ENCODE data around the gene TSEN2. TPM values are rescaled to one million over a fixed set of nuclear protein-coding genes. Genes with fewer than 3 reads are reported as not detected.

TSEN2 gene
- total RNA-seq, 1 donor from 2014 or later, result 11.4 TPM

- DNase-seq (ENCODE audit: low read depth), result no peak
- Histone ChIP-seq H3K4me3 (ENCODE audit: low read depth, low read length) (peak overlapping the region; percentile 65), H3K27me3 (ENCODE audit: control insufficient read depth, insufficient read depth, low read length) (no peaks in the 10 kb centered on the region), H3K36me3 (ENCODE audit: control insufficient read depth, insufficient read depth, low read length) (no peaks in the 10 kb centered on the region)
- TF ChIP-seq CTCF (IDR thresholded peaks at IDR 0.05; ENCODE audit: insufficient read depth, low read length, poor library complexity, severe bottlenecking), result no peak
These were observed 445 bp upstream of the TSEN2 start for GRCh38 chr3:12483872-12484197.

- TF ChIP-seq CTCF (IDR thresholded peaks at IDR 0.05; ENCODE audit: insufficient read depth, low read length, poor library complexity, severe bottlenecking), result no peak
These were observed 675 bp downstream of the TSEN2 start for GRCh38 chr3:12484983-12485327.

GRCh38 chr3:12486001-12486400 lies 1.7 kb downstream of the TSEN2 start:
- Histone ChIP-seq H3K4me3 (ENCODE audit: low read depth, low read length) (no peak overlapping the region), H3K36me3 (ENCODE audit: control insufficient read depth, insufficient read depth, low read length) (no peaks in the 10 kb centered on the region), H3K27me3 (ENCODE audit: control insufficient read depth, insufficient read depth, low read length) (no peaks in the 10 kb centered on the region)
- TF ChIP-seq CTCF (IDR thresholded peaks at IDR 0.05; ENCODE audit: insufficient read depth, low read length, poor library complexity, severe bottlenecking), result no peak
- DNase-seq (ENCODE audit: low read depth), result no peak

More at GRCh38 chr3:12484983-12485327, 675 bp downstream of the TSEN2 start:
- peak overlapping the region; percentile 65 for H3K4me3 ChIP-seq (ENCODE audit: low read depth, low read length)
- H3K27me3 ChIP-seq (ENCODE audit: control insufficient read depth, insufficient read depth, low read length), result no peaks in the 10 kb centered on the region
- no peaks in the 10 kb centered on the region for H3K36me3 ChIP-seq (ENCODE audit: control insufficient read depth, insufficient read depth, low read length)
- no peak for DNase-seq (ENCODE audit: low read depth)

- Histone ChIP-seq H3K36me3 (ENCODE audit: control insufficient read depth, insufficient read depth, low read length) (no peaks in the 10 kb centered on the region), H3K4me3 (ENCODE audit: low read depth, low read length) (no peak overlapping the region), H3K27me3 (ENCODE audit: control insufficient read depth, insufficient read depth, low read length) (no peaks in the 10 kb centered on the region)
- TF ChIP-seq CTCF (IDR thresholded peaks at IDR 0.05; ENCODE audit: insufficient read depth, low read length, poor library complexity, severe bottlenecking), result no peak
- no peak for DNase-seq (ENCODE audit: low read depth)
These were observed 2.6 kb downstream of the TSEN2 start for GRCh38 chr3:12486916-12487315.

GRCh38 chr3:12487336-12487735 lies 3.1 kb downstream of the TSEN2 start:
- Histone ChIP-seq H3K36me3 (ENCODE audit: control insufficient read depth, insufficient read depth, low read length) (no peaks in the 10 kb centered on the region), H3K27me3 (ENCODE audit: control insufficient read depth, insufficient read depth, low read length) (no peaks in the 10 kb centered on the region), H3K4me3 (ENCODE audit: low read depth, low read length) (no peak overlapping the region)
- no peak for TF ChIP-seq CTCF (IDR thresholded peaks at IDR 0.05; ENCODE audit: insufficient read depth, low read length, poor library complexity, severe bottlenecking)
- no peak for DNase-seq (ENCODE audit: low read depth)

- no peaks in the 10 kb centered on the region for H3K27me3 ChIP-seq (ENCODE audit: control insufficient read depth, insufficient read depth, low read length)
- H3K36me3 ChIP-seq (ENCODE audit: control insufficient read depth, insufficient read depth, low read length), result no peaks in the 10 kb centered on the region
- no peak overlapping the region for H3K4me3 ChIP-seq (ENCODE audit: low read depth, low read length)
- no peak for DNase-seq (ENCODE audit: low read depth)
- no peak for TF ChIP-seq CTCF (IDR thresholded peaks at IDR 0.05; ENCODE audit: insufficient read depth, low read length, poor library complexity, severe bottlenecking)
These were observed 3.5 kb downstream of the TSEN2 start for GRCh38 chr3:12487786-12488185.

All from kidney epithelial cell (primary cell).